CMK (cell line): ENCODE data around the gene ZMPSTE24.

Experiments used
- DNase-seq: peaks from one replicate; pipeline ENCODE4 v3.0.0-alpha.2; 2010; ENCODE audit warnings: low read depth

ZMPSTE24 gene

GRCh38 chr1:40264354-40264781, 6.3 kb downstream of the ZMPSTE24 start:
- DNase-seq = no peak

GRCh38 chr1:40265298-40265697, 7.3 kb downstream of the ZMPSTE24 start:
- no peak for DNase-seq

GRCh38 chr1:40265919-40266318, 7.9 kb downstream of the ZMPSTE24 start:
- DNase-seq = no peak

- no peak for DNase-seq
Observed at GRCh38 chr1:40266786-40267535, 8.9 kb downstream of the ZMPSTE24 start.

- no peak for DNase-seq
Observed at GRCh38 chr1:40267767-40268187, 9.7 kb downstream of the ZMPSTE24 start.

- DNase-seq = no peak
Observed at GRCh38 chr1:40268211-40268610, 10.2 kb downstream of the ZMPSTE24 start.

GRCh38 chr1:40270152-40270834, 12.3 kb downstream of the ZMPSTE24 start:
- no peak for DNase-seq

- DNase-seq = no peak
Observed at GRCh38 chr1:40272653-40273213, 14.7 kb downstream of the ZMPSTE24 start.

GRCh38 chr1:40273547-40274166, 15.6 kb downstream of the ZMPSTE24 start:
- DNase-seq = no peak

GRCh38 chr1:40274331-40274730, 16.3 kb downstream of the ZMPSTE24 start:
- no peak for DNase-seq

- DNase-seq = no peak
Observed at GRCh38 chr1:40276122-40276521, 18.1 kb downstream of the ZMPSTE24 start.

- no peak for DNase-seq
Observed at GRCh38 chr1:40281853-40282252, 23.8 kb downstream of the ZMPSTE24 start.

- no peak for DNase-seq
Observed at GRCh38 chr1:40291293-40291692, 33.3 kb downstream of the ZMPSTE24 start.

GRCh38 chr1:40299366-40300248, 41.6 kb downstream of the ZMPSTE24 start:
- no peak for DNase-seq

- no peak for DNase-seq
Observed at GRCh38 chr1:40300249-40300567, 42.2 kb downstream of the ZMPSTE24 start.

- DNase-seq = no peak
Observed at GRCh38 chr1:40300651-40301050, 42.6 kb downstream of the ZMPSTE24 start.

GRCh38 chr1:40301066-40301465, 43.0 kb downstream of the ZMPSTE24 start:
- DNase-seq = no peak

GRCh38 chr1:40301541-40302299, 43.7 kb downstream of the ZMPSTE24 start:
- no peak for DNase-seq

GRCh38 chr1:40302475-40302874, 44.4 kb downstream of the ZMPSTE24 start:
- no peak for DNase-seq

- no peak for DNase-seq
Observed at GRCh38 chr1:40303051-40303771, 45.2 kb downstream of the ZMPSTE24 start.
